ENCODE measurements around the gene SMYD3.

GRCh38 chr1:245715970-245716369 lies 791.1 kb downstream of the SMYD3 start:
- TF ChIP-seq CTCF (IDR thresholded peaks at IDR 0.05) (no peak), POLR2AphosphoS5 (IDR thresholded peaks at IDR 0.05) (no peak), POLR2A (IDR thresholded peaks at IDR 0.05; ENCODE audit: low read depth) (no peak)
